LNCAP (cell line): Measurements from ENCODE around the gene MCF2.

Experiments
- TF ChIP-seq, protein P1 (sequence below): fragments of 450-650 bp; IDR thresholded peaks from 2 replicates; pipeline ENCODE4 v1.5.1; 2017; ENCODE audit warnings: mild to moderate bottlenecking

The MCF2 gene

DNA sequence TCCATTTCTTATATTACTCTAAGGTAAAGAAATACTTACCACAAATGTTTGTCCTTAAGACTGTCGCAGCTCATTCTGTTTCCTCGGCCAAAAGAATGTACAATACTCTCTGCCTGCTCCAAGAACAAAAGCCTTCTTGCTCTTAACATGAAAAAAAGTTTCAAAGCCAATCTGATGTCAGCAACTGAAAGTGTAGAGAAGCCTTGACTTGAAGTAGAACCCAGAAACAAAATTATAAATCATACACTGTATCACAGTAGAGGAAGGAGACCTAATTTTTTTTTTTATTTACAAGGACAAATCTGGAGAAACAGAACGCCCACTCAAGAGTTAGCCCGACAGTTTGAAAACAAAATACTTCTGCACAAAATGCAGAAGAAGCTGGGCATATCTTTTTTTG is at the start of gene MCF2:
TSS of gene MCF2 (minus strand) at position 101 of the 400 bp plus-strand sequence. CDS start 56,423 bp downstream, outside the sequence.
- TF ChIP-seq, protein P1, sequence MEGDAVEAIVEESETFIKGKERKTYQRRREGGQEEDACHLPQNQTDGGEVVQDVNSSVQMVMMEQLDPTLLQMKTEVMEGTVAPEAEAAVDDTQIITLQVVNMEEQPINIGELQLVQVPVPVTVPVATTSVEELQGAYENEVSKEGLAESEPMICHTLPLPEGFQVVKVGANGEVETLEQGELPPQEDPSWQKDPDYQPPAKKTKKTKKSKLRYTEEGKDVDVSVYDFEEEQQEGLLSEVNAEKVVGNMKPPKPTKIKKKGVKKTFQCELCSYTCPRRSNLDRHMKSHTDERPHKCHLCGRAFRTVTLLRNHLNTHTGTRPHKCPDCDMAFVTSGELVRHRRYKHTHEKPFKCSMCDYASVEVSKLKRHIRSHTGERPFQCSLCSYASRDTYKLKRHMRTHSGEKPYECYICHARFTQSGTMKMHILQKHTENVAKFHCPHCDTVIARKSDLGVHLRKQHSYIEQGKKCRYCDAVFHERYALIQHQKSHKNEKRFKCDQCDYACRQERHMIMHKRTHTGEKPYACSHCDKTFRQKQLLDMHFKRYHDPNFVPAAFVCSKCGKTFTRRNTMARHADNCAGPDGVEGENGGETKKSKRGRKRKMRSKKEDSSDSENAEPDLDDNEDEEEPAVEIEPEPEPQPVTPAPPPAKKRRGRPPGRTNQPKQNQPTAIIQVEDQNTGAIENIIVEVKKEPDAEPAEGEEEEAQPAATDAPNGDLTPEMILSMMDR: no peak

DNA sequence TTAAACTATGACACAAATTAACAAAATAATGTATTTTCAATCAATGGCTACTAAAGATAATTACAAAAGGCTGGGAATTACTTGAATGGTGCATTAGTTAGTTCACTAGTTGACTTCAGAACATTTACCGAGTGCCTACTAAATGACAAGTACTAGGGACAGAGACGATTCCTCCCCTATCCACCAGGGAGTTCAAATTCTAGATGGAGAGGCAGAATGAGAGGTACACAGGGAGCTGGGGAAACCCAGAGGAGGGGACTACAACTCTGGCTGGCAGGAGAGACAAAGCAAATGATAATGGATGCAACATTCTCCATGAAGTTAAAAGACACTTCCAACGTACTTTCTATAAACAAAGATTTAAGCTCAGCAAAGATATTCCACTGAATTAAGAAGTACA is 43.1 kb upstream of the MCF2 start:
- TF ChIP-seq, protein P1: no peak

DNA sequence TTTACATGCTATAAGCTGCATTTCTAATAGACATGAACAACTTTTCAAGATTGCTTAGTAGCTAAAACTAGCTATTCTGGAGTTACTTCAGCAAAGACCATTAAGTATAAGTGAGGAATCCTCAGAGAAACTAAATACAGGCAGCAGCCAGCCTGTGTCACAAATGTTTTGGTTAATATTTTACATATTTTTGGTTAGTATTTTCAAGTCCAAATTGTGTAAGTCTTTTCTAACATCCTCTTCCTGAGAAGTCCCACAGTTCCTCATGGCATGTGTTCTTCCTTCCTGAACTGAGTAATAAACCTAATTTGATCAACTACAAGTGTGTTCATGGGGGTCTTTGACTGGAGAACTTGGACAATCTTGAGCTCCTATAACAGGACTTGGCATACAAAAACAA is 42.4 kb upstream of the MCF2 start:
- TF ChIP-seq, protein P1: no peak

GRCh38 chrX:139739138-139739537 is 31.2 kb upstream of the MCF2 start:
- TF ChIP-seq, protein P1: no peak

DNA sequence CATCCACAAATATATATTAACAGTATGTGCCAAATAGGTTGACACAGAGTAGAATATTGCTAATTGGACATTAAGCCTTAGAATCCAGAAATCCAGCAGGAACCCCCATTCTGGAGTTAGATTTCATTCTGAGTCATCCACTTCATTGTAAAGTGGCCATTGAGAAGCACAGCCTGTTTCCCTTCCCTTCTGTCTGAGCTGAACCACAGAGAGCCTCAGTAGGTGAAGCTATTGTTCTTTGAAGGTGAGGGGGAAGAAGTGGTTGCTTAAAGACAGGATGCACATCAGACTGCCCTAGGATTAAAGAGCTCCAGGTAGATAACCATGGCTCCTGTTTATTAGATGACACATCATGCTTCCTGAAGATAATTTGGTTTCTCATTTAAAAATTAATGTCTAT is 30.6 kb upstream of the MCF2 start:
- TF ChIP-seq, protein P1: no peak

DNA sequence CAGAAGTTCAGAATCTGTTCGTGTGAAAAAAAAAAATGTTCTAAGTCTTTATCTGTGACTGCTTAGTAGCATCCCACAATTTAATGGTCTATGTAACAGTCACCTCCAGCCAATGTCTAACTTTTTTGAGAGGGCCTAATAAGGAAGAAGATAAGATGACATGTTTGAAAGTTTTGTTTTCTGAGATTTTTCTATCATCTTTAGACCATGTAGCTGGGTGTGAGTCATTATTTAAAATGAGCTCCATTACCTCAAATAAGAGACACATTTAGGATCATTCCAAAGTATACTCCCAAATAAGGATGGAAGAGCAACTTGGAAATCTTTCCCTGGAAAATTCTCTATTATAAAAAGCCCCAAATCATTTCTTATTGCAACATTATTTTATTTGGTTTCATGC is 28.2 kb upstream of the MCF2 start:
- TF ChIP-seq, protein P1: no peak

GRCh38 chrX:139734996-139735395 is 27.0 kb upstream of the MCF2 start:
- TF ChIP-seq, protein P1: no peak

DNA sequence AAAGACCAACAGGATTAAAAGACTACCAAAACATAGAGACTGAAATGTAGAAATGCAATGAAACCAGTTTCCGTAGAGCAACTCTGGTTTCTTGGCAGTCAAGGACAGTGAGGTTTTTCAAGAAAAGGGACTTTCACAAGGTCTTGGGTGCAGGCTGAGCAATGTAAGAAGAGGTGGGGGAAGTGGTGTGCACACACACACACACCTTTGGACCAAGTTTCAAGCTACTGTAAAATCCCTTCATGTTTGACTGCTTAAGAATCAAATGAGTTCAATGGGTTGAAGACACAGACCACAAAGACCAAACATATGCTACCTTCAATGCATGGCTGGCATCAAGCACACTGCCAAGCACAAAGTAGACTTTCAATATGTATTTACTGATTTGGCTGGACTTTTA is 17.8 kb upstream of the MCF2 start:
- TF ChIP-seq, protein P1: no peak
